T-helper 1 cell treated with Interleukin-12 subunit alpha and Interleukin-12 subunit beta and Interleukin-4 antibody, amounts not matched to agents 30 μg/mL and 1 μg/mL, for 36 hours (primary cell): ENCODE measurements around the gene RFESD.
"Not testable (repeated sequence)": the region's sequence is repeated elsewhere in the genome, so short reads cannot be mapped to it uniquely, and the experiment has no call there.

Source experiments
- H3K27ac Mint-ChIP-seq: one replicate; pipeline ENCODE4 v1.8.0; 2021; ENCODE audit warnings: mild to moderate bottlenecking, mixed read lengths
- H3K27me3 Mint-ChIP-seq: one replicate; pipeline ENCODE4 v1.8.0; 2021; ENCODE audit warnings: low read depth, mixed read lengths
- H3K36me3 Mint-ChIP-seq: one replicate; pipeline ENCODE4 v1.8.0; 2021; ENCODE audit warnings: low read depth, mixed read lengths
- H3K4me1 Mint-ChIP-seq: one replicate; pipeline ENCODE4 v1.8.0; 2021; ENCODE audit warnings: low read depth, mixed read lengths
- H3K4me3 Mint-ChIP-seq: one replicate; pipeline ENCODE4 v1.8.0; 2021; ENCODE audit warnings: mild to moderate bottlenecking, moderate library complexity, mixed read lengths
- H3K9me3 Mint-ChIP-seq: one replicate; pipeline ENCODE4 v1.8.0; 2021; ENCODE audit warnings: mixed read lengths

Gene RFESD

GRCh38 chr5:95638632-95639031, 7.9 kb upstream of the RFESD start:
- peaks cover 2% of the 10 kb centered on the region for H3K36me3 Mint-ChIP-seq
- peaks cover 37% of the 10 kb centered on the region for H3K27me3 Mint-ChIP-seq
- no peak overlapping the region for H3K4me3 Mint-ChIP-seq
- no peak overlapping the region for H3K27ac Mint-ChIP-seq
- H3K4me1 Mint-ChIP-seq = peaks cover 2% of the 10 kb centered on the region
- peaks cover 3% of the 10 kb centered on the region for H3K9me3 Mint-ChIP-seq

- H3K27ac Mint-ChIP-seq = no peak overlapping the region
Observed at GRCh38 chr5:95641741-95642220, 4.8 kb upstream of the RFESD start.

DNA sequence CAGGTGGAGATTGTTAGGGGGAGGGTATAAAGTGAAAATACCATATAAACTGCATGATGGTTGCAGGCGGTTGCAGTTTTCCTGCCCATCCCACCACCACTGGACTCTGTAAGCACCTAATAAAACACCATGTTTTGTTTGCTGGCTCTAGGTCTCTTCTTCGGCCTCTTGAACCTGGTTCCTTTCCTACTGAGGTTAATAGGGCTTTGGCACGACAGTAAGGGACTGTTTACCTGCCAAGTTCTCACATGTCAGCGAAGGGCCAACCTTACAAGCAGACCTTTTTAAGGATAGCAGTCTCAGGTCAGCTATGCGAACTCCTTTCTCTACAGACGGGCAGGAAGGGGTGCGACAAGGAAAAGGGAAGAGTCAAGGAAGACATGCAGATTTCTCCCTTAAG, 3.4 kb upstream of the RFESD start:
- no peaks in the 10 kb centered on the region for H3K9me3 Mint-ChIP-seq
- H3K4me3 Mint-ChIP-seq = no peak overlapping the region
- H3K4me1 Mint-ChIP-seq = peaks cover 20% of the 10 kb centered on the region
- H3K27ac Mint-ChIP-seq = no peak overlapping the region
- no peaks in the 10 kb centered on the region for H3K36me3 Mint-ChIP-seq
- peaks cover 20% of the 10 kb centered on the region for H3K27me3 Mint-ChIP-seq

More at GRCh38 chr5:95641741-95642220, 4.8 kb upstream of the RFESD start:
- H3K36me3 Mint-ChIP-seq = no peaks in the 10 kb centered on the region
- H3K4me3 Mint-ChIP-seq = no peak overlapping the region
- H3K27me3 Mint-ChIP-seq = peaks cover 24% of the 10 kb centered on the region
- H3K4me1 Mint-ChIP-seq = peaks cover 16% of the 10 kb centered on the region
- H3K9me3 Mint-ChIP-seq = no peaks in the 10 kb centered on the region

- Mint-ChIP-seq H3K9me3 (no peaks in the 10 kb centered on the region), H3K4me3 (no peak overlapping the region), H3K27me3 (peaks cover 8% of the 10 kb centered on the region), H3K36me3 (no peaks in the 10 kb centered on the region), H3K27ac (peak overlapping the region; percentile 10), H3K4me1 (peaks cover 18% of the 10 kb centered on the region)
Observed at GRCh38 chr5:95644351-95645042, 2.1 kb upstream of the RFESD start.

GRCh38 chr5:95646226-95646568, 380 bp upstream of the RFESD start:
- H3K4me3 Mint-ChIP-seq = peak overlapping the region; percentile 74
- not testable (repeated sequence) for H3K9me3 Mint-ChIP-seq

DNA sequence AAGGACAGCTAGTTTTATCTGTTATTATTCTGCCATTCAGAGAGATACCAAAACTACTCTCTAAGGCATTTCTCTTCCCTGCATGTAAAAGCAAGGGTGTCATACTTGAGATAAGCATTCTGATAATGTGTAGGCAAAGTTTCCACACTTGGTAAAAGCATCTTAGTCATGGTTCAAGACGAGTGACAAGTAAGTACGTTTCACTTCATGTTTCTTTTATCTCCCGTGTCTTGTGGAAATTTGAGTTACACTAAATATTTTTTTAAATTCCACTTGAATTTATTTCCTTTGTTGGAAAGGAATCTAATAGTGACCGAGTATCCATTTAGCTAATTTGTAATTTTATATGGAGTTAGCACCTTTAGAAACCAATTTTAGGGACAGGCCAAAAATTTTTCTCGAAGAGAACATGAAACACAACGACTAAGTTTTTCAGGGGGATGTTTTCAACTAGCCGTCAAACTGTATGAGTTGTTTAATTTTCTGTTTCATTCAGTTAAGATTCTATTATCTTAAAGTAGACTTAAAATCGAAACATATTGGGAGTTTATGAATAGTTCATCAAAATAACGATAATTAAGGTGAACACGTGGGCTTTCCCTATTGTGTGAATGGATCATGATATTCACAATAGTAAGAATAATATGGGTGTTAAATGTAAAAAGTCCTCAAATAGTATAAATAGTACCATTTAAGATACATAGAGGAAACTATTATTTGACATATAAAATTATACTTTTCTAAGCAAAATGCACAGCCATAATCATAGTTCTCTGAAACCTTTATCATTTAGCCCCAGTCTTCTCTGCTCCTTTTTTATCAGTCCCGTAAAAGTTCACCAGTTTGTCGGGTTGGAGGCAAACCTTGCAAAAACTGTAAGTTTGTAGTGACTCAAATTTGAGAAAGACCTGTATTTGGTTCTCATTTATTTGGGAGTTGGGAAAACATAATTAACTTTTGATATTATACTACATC, 1.6 kb downstream of the RFESD start:
- Mint-ChIP-seq H3K4me3 (peak overlapping the region; percentile 30), H3K4me1 (peaks cover 18% of the 10 kb centered on the region), H3K9me3 (no peaks in the 10 kb centered on the region), H3K27ac (no peak overlapping the region), H3K36me3 (no peaks in the 10 kb centered on the region), H3K27me3 (no peaks in the 10 kb centered on the region)

More at GRCh38 chr5:95646226-95646568, 380 bp upstream of the RFESD start:
- not testable (repeated sequence) for H3K27me3 Mint-ChIP-seq, H3K36me3 Mint-ChIP-seq
- Mint-ChIP-seq H3K4me1 (peaks cover 18% of the 10 kb centered on the region), H3K27ac (peak overlapping the region; percentile 82)

GRCh38 chr5:95649274-95649673, 2.7 kb downstream of the RFESD start:
- no peaks in the 10 kb centered on the region for H3K9me3 Mint-ChIP-seq
- H3K27ac Mint-ChIP-seq = no peak overlapping the region
- H3K4me3 Mint-ChIP-seq = no peak overlapping the region
- no peaks in the 10 kb centered on the region for H3K27me3 Mint-ChIP-seq
- no peaks in the 10 kb centered on the region for H3K36me3 Mint-ChIP-seq
- H3K4me1 Mint-ChIP-seq = peaks cover 14% of the 10 kb centered on the region

DNA sequence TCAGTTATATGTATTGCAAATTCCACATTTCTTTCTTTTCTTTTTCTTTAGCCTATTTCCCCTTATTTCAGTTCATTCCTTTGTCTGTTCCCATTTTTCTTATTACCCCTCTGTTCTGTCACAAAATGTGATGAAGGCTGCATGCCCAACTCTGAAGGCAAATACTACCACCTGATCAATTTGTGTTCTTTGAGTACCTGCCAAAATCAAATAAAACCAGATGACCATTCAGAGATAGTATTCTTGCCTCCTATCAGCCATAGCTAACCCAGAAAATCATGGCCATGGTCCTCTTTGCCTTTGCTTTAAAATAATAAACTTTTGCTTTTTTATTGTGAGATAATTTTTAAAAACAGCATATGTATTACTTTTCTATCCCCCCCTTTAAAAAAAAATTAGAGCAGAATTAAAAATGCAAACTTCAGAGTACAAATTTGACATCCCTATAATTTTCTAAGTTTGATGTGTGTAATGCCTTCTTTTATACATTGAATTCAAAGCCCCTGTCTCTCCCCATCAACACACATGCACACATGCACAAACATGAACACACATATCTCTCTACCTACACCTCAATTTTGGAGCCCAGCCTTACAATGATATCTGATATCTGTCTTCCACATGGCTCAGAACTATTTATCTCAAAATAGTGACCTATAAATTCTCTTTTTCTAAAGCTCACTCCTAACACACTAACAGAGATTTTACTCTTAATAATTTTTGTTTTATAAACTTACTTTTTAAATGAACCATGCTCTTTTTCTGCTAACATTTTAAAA, 3.5 kb downstream of the RFESD start:
- Mint-ChIP-seq H3K27me3 (no peaks in the 10 kb centered on the region), H3K36me3 (no peaks in the 10 kb centered on the region), H3K27ac (no peak overlapping the region), H3K4me3 (no peak overlapping the region), H3K4me1 (peaks cover 13% of the 10 kb centered on the region), H3K9me3 (no peaks in the 10 kb centered on the region)

DNA sequence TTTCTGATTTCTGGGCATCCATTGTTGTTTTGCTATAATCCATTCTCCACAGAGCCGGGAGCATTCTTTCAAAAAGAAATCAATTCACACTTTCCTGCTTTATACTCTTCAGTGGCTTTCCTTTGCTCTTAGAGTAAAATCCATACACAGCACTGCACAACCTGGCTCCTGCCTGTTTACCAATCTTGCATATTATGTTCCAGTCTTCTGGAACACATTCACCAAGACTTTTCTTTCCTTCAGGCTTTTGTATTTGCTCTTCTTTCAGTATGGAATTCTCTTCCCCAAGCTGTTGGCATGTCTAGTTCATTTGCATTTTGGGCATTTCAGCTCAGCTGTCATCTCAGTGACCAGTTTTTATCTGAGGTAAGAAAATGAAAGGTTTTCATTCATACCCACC, 6.3 kb downstream of the RFESD start:
- Mint-ChIP-seq H3K4me1 (peaks cover 2% of the 10 kb centered on the region), H3K4me3 (no peak overlapping the region), H3K9me3 (no peaks in the 10 kb centered on the region), H3K36me3 (no peaks in the 10 kb centered on the region), H3K27me3 (no peaks in the 10 kb centered on the region), H3K27ac (no peak overlapping the region)

GRCh38 chr5:95654196-95654595, 7.6 kb downstream of the RFESD start:
- Mint-ChIP-seq H3K36me3 (no peaks in the 10 kb centered on the region), H3K27me3 (no peaks in the 10 kb centered on the region), H3K4me1 (no peaks in the 10 kb centered on the region), H3K9me3 (no peaks in the 10 kb centered on the region), H3K4me3 (no peak overlapping the region), H3K27ac (no peak overlapping the region)

GRCh38 chr5:95655575-95655974, 9.0 kb downstream of the RFESD start:
- Mint-ChIP-seq H3K4me3 (no peak overlapping the region), H3K9me3 (no peaks in the 10 kb centered on the region), H3K36me3 (no peaks in the 10 kb centered on the region), H3K27ac (no peak overlapping the region), H3K27me3 (no peaks in the 10 kb centered on the region), H3K4me1 (no peaks in the 10 kb centered on the region)

- Mint-ChIP-seq H3K27me3 (peaks cover 5% of the 10 kb centered on the region), H3K9me3 (no peaks in the 10 kb centered on the region), H3K4me1 (no peaks in the 10 kb centered on the region), H3K36me3 (no peaks in the 10 kb centered on the region), H3K4me3 (no peak overlapping the region), H3K27ac (no peak overlapping the region)
Observed at GRCh38 chr5:95660060-95660459, 13.5 kb downstream of the RFESD start.

DNA sequence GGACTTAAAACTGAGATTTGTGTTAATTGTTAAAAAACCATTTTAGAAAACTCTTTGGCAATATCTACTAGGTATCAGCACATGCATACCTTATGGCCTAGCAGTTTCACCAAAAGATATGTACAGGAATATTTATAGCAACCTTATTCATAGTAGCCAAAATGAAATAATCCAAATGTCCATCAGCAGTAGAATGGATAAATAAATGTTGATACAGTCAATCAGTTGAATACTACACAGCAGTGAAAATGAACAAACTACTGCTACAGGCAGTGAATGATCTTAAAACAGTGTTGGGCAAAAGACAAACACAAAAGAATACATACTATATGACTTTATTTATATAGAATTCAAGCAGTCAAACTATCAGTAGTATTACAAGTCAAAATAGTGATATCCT, 16.4 kb downstream of the RFESD start:
- H3K9me3 Mint-ChIP-seq = no peaks in the 10 kb centered on the region
- no peak overlapping the region for H3K4me3 Mint-ChIP-seq
- peaks cover 9% of the 10 kb centered on the region for H3K27me3 Mint-ChIP-seq
- no peaks in the 10 kb centered on the region for H3K4me1 Mint-ChIP-seq
- no peak overlapping the region for H3K27ac Mint-ChIP-seq
- no peaks in the 10 kb centered on the region for H3K36me3 Mint-ChIP-seq

GRCh38 chr5:95664204-95664786, 17.7 kb downstream of the RFESD start:
- Mint-ChIP-seq H3K4me1 (no peaks in the 10 kb centered on the region), H3K27me3 (peaks cover 9% of the 10 kb centered on the region), H3K27ac (no peak overlapping the region), H3K36me3 (no peaks in the 10 kb centered on the region), H3K4me3 (no peak overlapping the region), H3K9me3 (no peaks in the 10 kb centered on the region)
